GM19328 (cell line): Measurements from ENCODE around the gene LPO.

ENCODE experiments used
- ATAC-seq: cut with Tn5 transposase; IDR thresholded peaks from one replicate; pipeline ENCODE4 v1.9.1; 2021; ENCODE audit warnings: mild to moderate bottlenecking, moderate library complexity; ENCODE audit not compliant: unreplicated experiment

LPO gene

GRCh38 chr17:58302171-58302918 is 64.0 kb downstream of the LPO start:
- ATAC-seq: no peak

- ATAC-seq: no peak
Observed at GRCh38 chr17:58302919-58303585, 64.7 kb downstream of the LPO start.

- no peak for ATAC-seq
Observed at GRCh38 chr17:58303971-58304749, 65.8 kb downstream of the LPO start.

- no peak for ATAC-seq
Observed at GRCh38 chr17:58304750-58305486, 66.5 kb downstream of the LPO start.

- ATAC-seq: no peak
Observed at GRCh38 chr17:58305626-58306025, 67.2 kb downstream of the LPO start.

GRCh38 chr17:58306131-58306951 is 68.0 kb downstream of the LPO start:
- ATAC-seq: no peak

GRCh38 chr17:58307468-58308172 is 69.2 kb downstream of the LPO start:
- ATAC-seq: no peak

GRCh38 chr17:58308173-58308984 is 70.0 kb downstream of the LPO start:
- no peak for ATAC-seq

- ATAC-seq: no peak
Observed at GRCh38 chr17:58308985-58309917, 70.9 kb downstream of the LPO start.

GRCh38 chr17:58309918-58310259 is 71.5 kb downstream of the LPO start:
- no peak for ATAC-seq

- ATAC-seq: no peak
Observed at GRCh38 chr17:58310511-58311428, 72.4 kb downstream of the LPO start.

- ATAC-seq: no peak
Observed at GRCh38 chr17:58311429-58311894, 73.1 kb downstream of the LPO start.

- no peak for ATAC-seq
Observed at GRCh38 chr17:58312021-58312630, 73.7 kb downstream of the LPO start.

GRCh38 chr17:58312829-58313228 is 74.4 kb downstream of the LPO start:
- ATAC-seq: no peak

- ATAC-seq: no peak
Observed at GRCh38 chr17:58313815-58314705, 75.7 kb downstream of the LPO start.
